Mucosa of rectum (tissue), 2 donors: ENCODE results near the gene PFKFB1.

ENCODE experiments used
- H3K27ac ChIP-seq, 2 donors: one replicate each; pipeline ENCODE4 v1.7.0; 2013; ENCODE audit warnings: inconsistent platforms in 2 of 2, low read depth in 2 of 2, low read length in 2 of 2
- H3K27me3 ChIP-seq, 2 donors: one replicate each; pipeline ENCODE4 v1.7.0; 2013; ENCODE audit warnings: low read length in 2 of 2; ENCODE audit not compliant: control insufficient read depth in 2 of 2, insufficient read depth in 2 of 2
- H3K36me3 ChIP-seq, 2 donors: one replicate each; pipeline ENCODE4 v1.7.0; 2013; ENCODE audit warnings: low read length in 2 of 2; ENCODE audit not compliant: control insufficient read depth in 2 of 2, insufficient read depth in 2 of 2
- H3K4me1 ChIP-seq, 2 donors: one replicate each; pipeline ENCODE4 v1.7.0; 2013; ENCODE audit warnings: low read length in 2 of 2, mild to moderate bottlenecking in 1 of 2; ENCODE audit not compliant: control insufficient read depth in 2 of 2, insufficient read depth in 2 of 2
- H3K4me3 ChIP-seq, 2 donors: one replicate each; pipeline ENCODE4 v1.7.0; 2013; ENCODE audit warnings: low read length in 2 of 2
- H3K9ac ChIP-seq, 2 donors: one replicate each; pipeline ENCODE4 v1.7.0; 2013; ENCODE audit warnings: low read length in 2 of 2, low read depth in 1 of 2, mild to moderate bottlenecking in 1 of 2
- H3K9me3 ChIP-seq, 2 donors: one replicate each; pipeline ENCODE4 v1.7.0; 2013; ENCODE audit warnings: low read length in 2 of 2; ENCODE audit not compliant: control insufficient read depth in 2 of 2
- donor health status: healthy.
- donor health status: Normal muscosa, but diverticular disease.

Gene PFKFB1

GRCh38 chrX:54950730-54951375, 43.1 kb downstream of the PFKFB1 start:
- H3K9me3 ChIP-seq = no peaks in the 10 kb centered on the region
- H3K36me3 ChIP-seq = no peaks in the 10 kb centered on the region
- H3K4me3 ChIP-seq = no peak overlapping the region
- H3K4me1 ChIP-seq = no peaks in the 10 kb centered on the region
- H3K27ac ChIP-seq = no peak overlapping the region
- H3K27me3 ChIP-seq = no peaks in the 10 kb centered on the region
- no peak overlapping the region for H3K9ac ChIP-seq

GRCh38 chrX:54945224-54945623, 48.8 kb downstream of the PFKFB1 start:
- no peaks in the 10 kb centered on the region for H3K4me1 ChIP-seq
- peaks cover 0 to 3% of the 10 kb centered on the region in 2 donors for H3K27me3 ChIP-seq
- no peaks in the 10 kb centered on the region for H3K9me3 ChIP-seq
- H3K27ac ChIP-seq = no peak overlapping the region
- H3K9ac ChIP-seq = no peak overlapping the region
- no peak overlapping the region for H3K4me3 ChIP-seq
- H3K36me3 ChIP-seq = no peaks in the 10 kb centered on the region

- Histone ChIP-seq H3K27me3 (peaks cover 0 to 3% of the 10 kb centered on the region in 2 donors), H3K4me1 (no peaks in the 10 kb centered on the region), H3K4me3 (no peak overlapping the region), H3K9ac (no peak overlapping the region), H3K9me3 (no peaks in the 10 kb centered on the region), H3K36me3 (no peaks in the 10 kb centered on the region), H3K27ac (no peak overlapping the region)
Measured at GRCh38 chrX:54944816-54945215, 49.2 kb downstream of the PFKFB1 start.

DNA sequence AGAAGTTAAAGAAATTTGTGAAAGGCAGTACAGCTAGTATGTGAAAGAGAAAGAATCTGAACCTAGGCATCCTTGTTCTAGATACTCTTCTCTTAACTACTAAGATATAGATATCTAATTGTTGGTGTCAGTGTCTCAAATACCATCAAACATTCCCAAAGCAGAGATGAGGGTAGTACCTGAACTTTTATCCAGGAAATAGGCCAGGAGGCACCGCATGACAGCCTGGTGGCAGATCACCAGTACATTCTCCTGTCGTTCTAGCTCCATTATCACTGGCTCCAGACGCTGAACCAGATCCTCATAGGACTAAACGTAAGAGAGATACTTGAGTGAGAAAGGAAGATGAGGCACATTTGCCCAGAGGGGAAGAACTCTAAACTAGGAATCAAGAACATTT, 56.6 kb downstream of the PFKFB1 start:
- Histone ChIP-seq H3K4me1 (no peaks in the 10 kb centered on the region), H3K9me3 (no peaks in the 10 kb centered on the region), H3K27me3 (no peaks in the 10 kb centered on the region), H3K27ac (no peak overlapping the region), H3K9ac (no peak overlapping the region), H3K4me3 (no peak overlapping the region), H3K36me3 (no peaks in the 10 kb centered on the region)

DNA sequence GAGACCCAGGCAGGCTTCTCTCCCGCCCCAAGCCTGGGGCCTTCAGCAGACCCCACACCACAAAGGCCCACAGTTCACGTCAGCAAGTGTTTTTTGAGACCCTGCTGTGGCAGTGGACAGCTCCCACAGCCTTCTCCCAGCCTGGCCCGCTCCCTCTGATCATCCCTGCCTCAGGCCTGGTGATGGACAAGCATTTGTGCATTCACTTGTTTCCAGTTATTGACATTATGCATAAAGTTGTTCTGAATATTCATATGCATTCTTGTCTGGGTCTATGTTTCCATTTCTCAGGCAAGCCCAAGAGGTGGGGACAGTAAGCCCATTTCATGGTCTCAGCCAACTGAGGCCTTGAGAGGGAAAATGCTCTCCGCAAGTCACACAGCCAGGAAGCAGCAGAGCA, 58.7 kb downstream of the PFKFB1 start:
- no peaks in the 10 kb centered on the region for H3K36me3 ChIP-seq

DNA sequence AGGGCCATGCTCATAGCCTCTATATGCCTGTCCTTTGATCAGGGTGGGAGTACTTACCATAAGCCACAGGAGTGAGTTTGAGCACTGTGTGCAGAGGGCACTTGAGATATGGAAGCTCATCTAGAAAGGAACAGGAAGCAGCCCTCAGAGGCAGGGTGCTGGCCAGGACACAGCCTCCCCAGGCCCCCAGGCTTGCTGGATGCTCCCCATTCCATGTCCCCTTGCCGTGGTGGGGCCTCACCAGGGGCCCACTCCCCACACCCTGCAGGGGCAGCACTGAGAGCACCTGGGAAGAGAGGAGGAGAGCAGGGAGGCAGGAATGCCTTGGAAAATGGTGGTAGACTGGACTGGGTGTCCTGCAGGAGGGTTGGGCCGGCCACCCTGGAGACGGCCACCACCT, 59.1 kb downstream of the PFKFB1 start:
- Histone ChIP-seq H3K9me3 (no peaks in the 10 kb centered on the region), H3K4me3 (no peak overlapping the region), H3K27ac (no peak overlapping the region), H3K4me1 (no peaks in the 10 kb centered on the region), H3K27me3 (no peaks in the 10 kb centered on the region), H3K9ac (no peak overlapping the region), H3K36me3 (no peaks in the 10 kb centered on the region)

More for the DNA sequence above, 58.7 kb downstream of the PFKFB1 start:
- Histone ChIP-seq H3K27me3 (no peaks in the 10 kb centered on the region), H3K4me3 (no peak overlapping the region), H3K9me3 (no peaks in the 10 kb centered on the region), H3K27ac (no peak overlapping the region), H3K4me1 (no peaks in the 10 kb centered on the region), H3K9ac (no peak overlapping the region)

DNA sequence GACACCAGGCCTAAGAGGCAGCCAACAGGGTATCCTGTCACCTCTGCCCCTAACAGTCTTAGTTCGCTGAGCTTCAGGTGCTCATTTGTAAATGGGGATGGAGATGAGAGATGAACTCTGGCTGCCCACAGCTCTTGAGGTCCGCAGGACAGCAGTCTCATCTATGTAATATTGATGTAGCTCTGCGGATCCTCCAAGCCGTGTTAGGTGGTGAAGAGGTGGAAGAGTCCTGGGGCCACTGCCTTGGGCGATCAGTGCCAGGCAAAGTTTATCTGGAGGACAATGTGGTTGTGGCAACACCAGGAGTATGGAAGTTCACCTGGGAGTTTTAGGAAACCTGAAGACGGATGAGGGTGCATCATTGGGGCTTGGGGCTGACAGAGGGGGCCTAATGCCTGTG, 59.9 kb downstream of the PFKFB1 start:
- Histone ChIP-seq H3K9me3 (no peaks in the 10 kb centered on the region), H3K27me3 (no peaks in the 10 kb centered on the region), H3K9ac (no peak overlapping the region), H3K4me3 (no peak overlapping the region), H3K36me3 (no peaks in the 10 kb centered on the region), H3K27ac (no peak overlapping the region), H3K4me1 (no peaks in the 10 kb centered on the region)

GRCh38 chrX:54933150-54933826, 60.7 kb downstream of the PFKFB1 start:
- Histone ChIP-seq H3K9me3 (no peaks in the 10 kb centered on the region), H3K27ac (no peak overlapping the region), H3K4me3 (no peak overlapping the region), H3K4me1 (no peaks in the 10 kb centered on the region), H3K27me3 (no peaks in the 10 kb centered on the region), H3K36me3 (no peaks in the 10 kb centered on the region), H3K9ac (no peak overlapping the region)

GRCh38 chrX:54931107-54931506, 62.9 kb downstream of the PFKFB1 start:
- no peak overlapping the region for H3K4me3 ChIP-seq
- H3K9me3 ChIP-seq = no peaks in the 10 kb centered on the region
- H3K9ac ChIP-seq = no peak overlapping the region
- no peaks in the 10 kb centered on the region for H3K36me3 ChIP-seq
- no peaks in the 10 kb centered on the region for H3K4me1 ChIP-seq
- H3K27me3 ChIP-seq = no peaks in the 10 kb centered on the region
- H3K27ac ChIP-seq = no peak overlapping the region

DNA sequence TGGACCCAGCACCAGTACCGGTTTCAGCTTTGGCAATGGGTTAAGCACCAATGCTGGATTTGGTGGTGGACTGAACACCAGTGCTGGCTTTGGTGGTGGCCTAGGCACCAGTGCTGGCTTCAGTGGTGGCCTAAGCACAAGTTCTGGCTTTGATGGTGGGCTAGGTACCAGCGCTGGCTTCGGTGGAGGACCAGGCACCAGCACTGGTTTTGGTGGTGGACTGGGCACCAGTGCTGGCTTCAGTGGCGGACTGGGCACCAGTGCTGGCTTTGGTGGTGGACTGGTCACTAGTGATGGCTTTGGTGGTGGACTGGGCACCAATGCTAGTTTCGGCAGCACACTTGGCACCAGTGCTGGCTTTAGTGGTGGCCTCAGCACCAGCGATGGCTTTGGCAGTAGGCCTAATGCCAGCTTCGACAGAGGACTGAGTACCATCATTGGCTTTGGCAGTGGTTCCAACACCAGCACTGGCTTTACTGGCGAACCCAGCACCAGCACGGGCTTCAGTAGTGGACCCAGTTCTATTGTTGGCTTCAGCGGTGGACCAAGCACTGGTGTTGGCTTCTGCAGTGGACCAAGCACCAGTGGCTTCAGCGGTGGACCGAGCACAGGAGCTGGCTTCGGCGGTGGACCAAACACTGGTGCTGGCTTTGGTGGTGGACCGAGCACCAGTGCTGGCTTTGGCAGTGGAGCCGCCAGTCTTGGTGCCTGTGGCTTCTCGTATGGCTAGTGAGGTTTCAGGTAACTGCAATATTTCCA, 63.5 kb downstream of the PFKFB1 start:
- H3K4me1 ChIP-seq = no peaks in the 10 kb centered on the region
- H3K4me3 ChIP-seq = no peak overlapping the region
- no peak overlapping the region for H3K27ac ChIP-seq
- H3K9ac ChIP-seq = no peak overlapping the region
- H3K36me3 ChIP-seq = no peaks in the 10 kb centered on the region
- no peaks in the 10 kb centered on the region for H3K27me3 ChIP-seq
- H3K9me3 ChIP-seq = no peaks in the 10 kb centered on the region
